C4-2B (cell line): ENCODE results near the gene PINLYP.

Source experiments
- H3K27ac ChIP-seq: fragments of 450-650 bp; 2 replicates; pipeline ENCODE4 v1.5.1; 2017
- CTCF ChIP-seq: fragments of 450-650 bp; conservative IDR thresholded peaks from 2 replicates; pipeline ENCODE4 v1.5.1; 2017; ENCODE audit warnings: mild to moderate bottlenecking
- ZFX ChIP-seq: fragments of 450-650 bp; IDR thresholded peaks from 2 replicates; pipeline ENCODE4 v1.6.1; 2017

PINLYP gene

GRCh38 chr19:43533546-43534304 is 41.9 kb upstream of the PINLYP start:
- TF ChIP-seq ZFX (no peak), CTCF (no peak)
- H3K27ac ChIP-seq, result peak overlapping the region; percentile 86

DNA sequence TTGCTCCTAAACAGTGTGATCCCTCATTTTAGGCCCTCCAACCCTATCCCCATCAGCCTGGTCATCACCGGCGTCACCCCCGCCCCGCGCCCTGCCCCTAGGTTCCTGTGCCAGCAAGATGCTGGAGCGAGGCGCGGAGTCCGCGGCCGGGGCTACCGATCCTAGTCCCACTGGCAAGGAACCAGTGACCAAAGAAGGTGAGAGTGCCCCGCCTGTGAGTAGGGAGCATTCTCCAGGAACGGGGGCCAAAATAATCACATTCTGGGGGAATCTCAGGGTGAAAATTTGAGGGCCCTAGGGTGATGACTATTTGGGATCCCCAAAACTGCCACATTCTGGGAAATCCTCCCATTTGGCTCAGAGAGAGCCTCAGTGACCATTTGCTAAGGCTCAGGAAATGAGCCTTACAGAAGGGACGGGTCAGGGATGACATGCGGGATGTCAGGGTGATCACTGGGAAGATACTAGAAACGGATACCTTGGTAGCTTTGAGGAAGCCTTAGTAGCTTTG is 41.2 kb upstream of the PINLYP start:
- TF ChIP-seq ZFX, result no peak
- TF ChIP-seq CTCF, result no peak
- H3K27ac ChIP-seq, result no peak overlapping the region

- no peak overlapping the region for H3K27ac ChIP-seq
- TF ChIP-seq ZFX (no peak), CTCF (no peak; the same call in 1 of the 2 replicates)
Observed at GRCh38 chr19:43534816-43535761, 40.5 kb upstream of the PINLYP start.

- TF ChIP-seq ZFX, result no peak
- no peak for TF ChIP-seq CTCF
- no peak overlapping the region for H3K27ac ChIP-seq
Observed at GRCh38 chr19:43538922-43539321, 36.7 kb upstream of the PINLYP start.

GRCh38 chr19:43540381-43540780 is 35.2 kb upstream of the PINLYP start:
- no peak overlapping the region for H3K27ac ChIP-seq
- no peak for TF ChIP-seq ZFX
- no peak for TF ChIP-seq CTCF

GRCh38 chr19:43541920-43542650 is 33.5 kb upstream of the PINLYP start:
- TF ChIP-seq CTCF (no peak), ZFX (no peak)
- no peak overlapping the region for H3K27ac ChIP-seq
